HEK293 (cell line): ENCODE data around the gene DOP1A.

ENCODE experiments used
- CTCF ChIA-PET: fragments of 350-600 bp; formaldehyde crosslinking; extraction: SDS; loops from one replicate; lab custom pipeline; 2021; ENCODE audit warnings: antibody characterized with exemption; lab: Yijun Ruan, JAX
- POLR2A ChIA-PET: fragments of 300-600 bp; formaldehyde crosslinking; extraction: SDS; loops from one replicate; lab custom pipeline; 2020; ENCODE audit warnings: antibody characterized with exemption, inconsistent platforms; lab: Yijun Ruan, JAX
- H3K27ac ChIP-seq: fragments of 200-500 bp; sonication (Bioruptor generic); 2 replicates; pipeline ENCODE4 v1.5.1; 2014; ENCODE audit warnings: low read depth, low read length, control low read depth, inconsistent platforms; ENCODE audit errors: extremely low read depth
- H3K36me3 ChIP-seq, 2 experiments: fragments of 200-500 bp in 1 of 2; sonication (Bioruptor generic) in 1 of 2; 1 replicate in 1 of 2; 2 replicates in 1 of 2; pipeline ENCODE4 v1.5.1; 2014 to 2017; ENCODE audit warnings: inconsistent platforms in 2 of 2, low read length in 2 of 2; ENCODE audit not compliant: control insufficient read depth in 2 of 2, insufficient read depth in 1 of 2
- H3K4me1 ChIP-seq: fragments of 200-500 bp; sonication (Bioruptor generic); 2 replicates; pipeline ENCODE4 v1.5.1; 2014; ENCODE audit warnings: mild to moderate bottlenecking, low read length, inconsistent platforms; ENCODE audit not compliant: control insufficient read depth, insufficient read depth
- H3K4me3 ChIP-seq: 2 replicates; pipeline ENCODE4 v1.5.1; 2011; ENCODE audit warnings: low read depth, mild to moderate bottlenecking, control low read depth, low read length, moderate library complexity
- H3K9me3 ChIP-seq: fragments of 200-500 bp; sonication (Bioruptor generic); 2 replicates; pipeline ENCODE4 v1.5.1; 2014; ENCODE audit warnings: low read depth, low read length, inconsistent platforms; ENCODE audit not compliant: control insufficient read depth, insufficient read depth
- CTCF ChIP-seq: fragments of 450-650 bp; formaldehyde crosslinking; IDR thresholded peaks from 2 replicates; pipeline ENCODE4 v1.5.1; 2016; ENCODE audit warnings: missing biosample characterization, missing genetic modification characterization
- ELK4 ChIP-seq: IDR thresholded peaks from 2 replicates; pipeline ENCODE4 v1.6.1; 2011; ENCODE audit warnings: mild to moderate bottlenecking, low read depth, low read length, borderline replicate concordance
- KLF1 ChIP-seq: fragments of 450-650 bp; formaldehyde crosslinking; IDR thresholded peaks from 2 replicates; pipeline ENCODE4 v1.5.1; 2016; ENCODE audit warnings: missing biosample characterization, missing genetic modification characterization
- OVOL3 ChIP-seq: fragments of 450-650 bp; formaldehyde crosslinking; IDR thresholded peaks from 2 replicates; pipeline ENCODE4 v1.5.1; 2016; ENCODE audit warnings: missing biosample characterization, missing genetic modification characterization
- SCRT1 ChIP-seq: fragments of 450-650 bp; formaldehyde crosslinking; IDR thresholded peaks from 2 replicates; pipeline ENCODE4 v1.5.1; 2016; ENCODE audit warnings: missing biosample characterization, missing genetic modification characterization, borderline replicate concordance
- SCRT2 ChIP-seq: fragments of 450-650 bp; formaldehyde crosslinking; IDR thresholded peaks from 2 replicates; pipeline ENCODE4 v1.5.1; 2016; ENCODE audit warnings: missing biosample characterization, missing genetic modification characterization
- SETDB1 ChIP-seq: IDR thresholded peaks from one replicate; pipeline ENCODE4 v1.6.1; 2017; ENCODE audit warnings: mild to moderate bottlenecking, low read length, moderate library complexity, mixed read lengths; ENCODE audit not compliant: insufficient read length
- WT1 ChIP-seq: fragments of 450-650 bp; formaldehyde crosslinking; IDR thresholded peaks from 2 replicates; pipeline ENCODE4 v1.5.1; 2016; ENCODE audit warnings: missing biosample characterization, missing genetic modification characterization
- YY2 ChIP-seq: fragments of 450-650 bp; formaldehyde crosslinking; IDR thresholded peaks from 2 replicates; pipeline ENCODE4 v1.5.1; 2016; ENCODE audit warnings: missing biosample characterization, missing genetic modification characterization
- ZBTB8A ChIP-seq: fragments of 450-650 bp; formaldehyde crosslinking; IDR thresholded peaks from 2 replicates; pipeline ENCODE4 v1.5.1; 2016; ENCODE audit warnings: missing biosample characterization, missing genetic modification characterization
- ZFP69B ChIP-seq: fragments of 450-650 bp; formaldehyde crosslinking; IDR thresholded peaks from 2 replicates; pipeline ENCODE4 v1.5.1; 2016; ENCODE audit warnings: missing biosample characterization, missing genetic modification characterization
- ZNF10 ChIP-seq: fragments of 450-650 bp; formaldehyde crosslinking; IDR thresholded peaks from 2 replicates; pipeline ENCODE4 v1.5.1; 2017; ENCODE audit warnings: missing biosample characterization, missing genetic modification characterization
- ZNF132 ChIP-seq: fragments of 450-650 bp; formaldehyde crosslinking; IDR thresholded peaks from 2 replicates; pipeline ENCODE4 v1.5.1; 2017; ENCODE audit warnings: missing biosample characterization, missing genetic modification characterization, borderline replicate concordance
- ZNF169 ChIP-seq: fragments of 450-650 bp; formaldehyde crosslinking; IDR thresholded peaks from 2 replicates; pipeline ENCODE4 v1.5.1; 2016; ENCODE audit warnings: missing biosample characterization, missing genetic modification characterization
- ZNF292 ChIP-seq: fragments of 450-650 bp; formaldehyde crosslinking; IDR thresholded peaks from 2 replicates; pipeline ENCODE4 v1.5.1; 2016; ENCODE audit warnings: low read depth, missing biosample characterization, missing genetic modification characterization, borderline replicate concordance
- ZNF302 ChIP-seq: fragments of 450-650 bp; formaldehyde crosslinking; IDR thresholded peaks from 2 replicates; pipeline ENCODE4 v1.5.1; 2016; ENCODE audit warnings: missing biosample characterization, missing genetic modification characterization, low read depth
- ZNF341 ChIP-seq: fragments of 450-650 bp; formaldehyde crosslinking; IDR thresholded peaks from 2 replicates; pipeline ENCODE4; 2016; ENCODE audit warnings: low read depth, missing biosample characterization, missing genetic modification characterization
- ZNF350 ChIP-seq: fragments of 450-650 bp; formaldehyde crosslinking; IDR thresholded peaks from 2 replicates; pipeline ENCODE4 v1.5.0; 2017; ENCODE audit warnings: missing biosample characterization, mild to moderate bottlenecking, missing genetic modification characterization
- ZNF423 ChIP-seq: fragments of 450-650 bp; formaldehyde crosslinking; IDR thresholded peaks from 2 replicates; pipeline ENCODE4 v1.5.1; 2016; ENCODE audit warnings: missing biosample characterization, missing genetic modification characterization
- ZNF48 ChIP-seq: fragments of 450-650 bp; formaldehyde crosslinking; IDR thresholded peaks from 2 replicates; pipeline ENCODE4 v1.5.1; 2016; ENCODE audit warnings: missing biosample characterization, missing genetic modification characterization
- ZNF501 ChIP-seq: fragments of 450-650 bp; formaldehyde crosslinking; IDR thresholded peaks from 2 replicates; pipeline ENCODE4 v1.5.1; 2016; ENCODE audit warnings: missing biosample characterization, missing genetic modification characterization
- ZNF548 ChIP-seq: fragments of 450-650 bp; formaldehyde crosslinking; IDR thresholded peaks from 2 replicates; pipeline ENCODE4 v1.5.1; 2016; ENCODE audit warnings: missing biosample characterization, missing genetic modification characterization
- ZNF660 ChIP-seq: fragments of 450-650 bp; IDR thresholded peaks from 2 replicates; pipeline ENCODE4 v1.5.1; 2018; ENCODE audit warnings: missing biosample characterization, mild to moderate bottlenecking, missing genetic modification characterization
- TF ChIP-seq, protein P1 (sequence below): fragments of 450-650 bp; formaldehyde crosslinking; optimal IDR thresholded peaks from 2 replicates; pipeline ENCODE3; 2016; ENCODE audit warnings: missing biosample characterization, mild to moderate bottlenecking, missing genetic modification characterization
- TF ChIP-seq, protein P2 (sequence below): fragments of 450-650 bp; formaldehyde crosslinking; IDR thresholded peaks from 2 replicates; pipeline ENCODE4 v1.5.1; 2016; ENCODE audit warnings: missing biosample characterization, missing genetic modification characterization

DOP1A gene

DNA sequence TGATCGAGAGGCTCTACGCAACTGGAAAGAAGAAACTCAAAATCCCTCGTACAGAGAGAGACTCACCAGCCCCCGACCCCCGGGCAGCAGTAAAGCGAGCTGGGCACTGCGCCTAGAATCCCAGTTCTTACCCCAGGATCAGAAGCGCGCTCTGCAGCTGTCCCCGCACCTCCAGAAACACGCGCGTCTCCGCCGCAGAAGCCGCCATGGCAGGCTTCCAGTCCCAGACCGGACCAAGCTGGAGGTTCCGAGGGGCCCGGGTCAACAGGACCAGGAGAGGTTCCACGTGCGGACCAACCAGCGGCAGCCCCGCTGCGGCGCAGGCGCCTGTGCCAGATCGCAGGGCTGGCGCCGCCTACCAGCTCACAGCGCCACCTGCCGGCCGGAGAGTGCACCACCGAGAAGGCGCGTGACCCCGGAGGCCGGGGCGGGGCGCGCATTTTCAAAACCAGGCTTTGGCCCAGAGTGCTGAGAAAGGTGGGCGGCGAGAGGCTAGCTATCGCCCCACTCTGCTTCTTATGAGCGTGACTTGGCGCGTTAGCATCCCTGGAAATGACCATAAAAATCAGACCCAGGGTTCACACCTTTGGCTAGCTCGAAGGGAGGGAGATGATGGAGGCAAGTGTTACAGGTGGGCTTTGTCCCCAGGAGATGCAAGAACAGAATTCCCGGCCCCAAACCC is 1.8 kb upstream of the DOP1A start, which contains the start of gene UBE3D (continued):
- TF ChIP-seq ZNF132 (tag by site-specific recombination) (no peak), ZNF341 (tag by site-specific recombination) (no peak), ZNF423 (tag by site-specific recombination) (no peak), ZNF302 (tag by site-specific recombination) (no peak), YY2 (peak; percentile 40; the same call in 1 of the 2 replicates), ZNF350 (tag by site-specific recombination) (no peak), ZNF48 (tag by site-specific recombination) (no peak), ZBTB8A (peak; percentile 58), ZNF548 (tag by site-specific recombination) (no peak), WT1 (tag by site-specific recombination) (no peak), OVOL3 (tag by site-specific recombination) (no peak), CTCF (tag by site-specific recombination) (peak; percentile 99), KLF1 (tag by site-specific recombination) (peak; percentile 69), ZNF292 (tag by site-specific recombination) (no peak), SETDB1 (peak; percentile 25), ZNF660 (peak; percentile 74)
- TF ChIP-seq, protein P1, sequence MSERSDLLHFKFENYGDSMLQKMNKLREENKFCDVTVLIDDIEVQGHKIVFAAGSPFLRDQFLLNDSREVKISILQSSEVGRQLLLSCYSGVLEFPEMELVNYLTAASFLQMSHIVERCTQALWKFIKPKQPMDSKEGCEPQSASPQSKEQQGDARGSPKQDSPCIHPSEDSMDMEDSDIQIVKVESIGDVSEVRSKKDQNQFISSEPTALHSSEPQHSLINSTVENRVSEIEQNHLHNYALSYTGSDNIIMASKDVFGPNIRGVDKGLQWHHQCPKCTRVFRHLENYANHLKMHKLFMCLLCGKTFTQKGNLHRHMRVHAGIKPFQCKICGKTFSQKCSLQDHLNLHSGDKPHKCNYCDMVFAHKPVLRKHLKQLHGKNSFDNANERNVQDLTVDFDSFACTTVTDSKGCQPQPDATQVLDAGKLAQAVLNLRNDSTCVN (tag by site-specific recombination), result peak; percentile 99

DNA sequence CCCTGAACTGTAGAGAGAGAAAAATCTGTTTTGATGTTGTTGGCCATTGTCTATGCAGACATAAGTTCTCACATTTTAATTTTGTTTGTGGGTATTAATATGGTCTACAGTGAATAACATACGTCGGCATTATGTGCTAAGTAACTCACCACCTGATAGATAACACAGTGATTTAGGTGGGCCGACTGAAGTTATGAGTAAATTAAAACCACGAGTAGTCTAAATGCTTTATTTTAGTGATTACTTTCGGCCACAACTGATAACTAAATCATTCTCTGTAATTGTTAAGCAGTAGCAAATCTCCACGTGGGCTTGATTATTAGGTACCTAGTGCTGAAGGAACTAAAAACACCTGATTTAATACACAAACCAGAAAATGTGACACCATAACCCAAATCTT is 1.1 kb downstream of the DOP1A start:
- H3K4me3 ChIP-seq, result peak overlapping the region; percentile 96
- POLR2A ChIA-PET, result interaction anchor here (1.0 to 1.9 kb wide), 3 partner anchors 446 to 820 kb away, joined by 3 to 5 read pairs (median 3); partner anchors contain the start of gene IBTK
- CTCF ChIA-PET, result interaction anchor here (0.6 to 8.8 kb wide), 11 partner anchors 10 to 889 kb away, joined by 3 to 240 read pairs (median 12); partner anchors contain the start of gene PRSS35
- TF ChIP-seq ZNF169 (tag by site-specific recombination), result no peak
- no peak for TF ChIP-seq ZFP69B (tag by site-specific recombination)
- 0 out of 2 replicates have a peak, but pooled peaks have one; percentile 26 for TF ChIP-seq ZNF10 (tag by site-specific recombination)
- TF ChIP-seq, all 188 proteins: peak for 1
- Histone ChIP-seq H3K9me3 (no peaks in the 10 kb centered on the region), H3K36me3 (peaks cover 0 to 2% of the 10 kb centered on the region in 2 experiments; a peak in 1 of 3 replicates), H3K27ac (peak overlapping the region; percentile 94), H3K4me1 (peaks cover 21% of the 10 kb centered on the region; the same call in 1 of the 2 replicates)

GRCh38 chr6:83069633-83070032 is 2.2 kb downstream of the DOP1A start:
- POLR2A ChIA-PET, result no interaction called here
- H3K36me3 ChIP-seq, result peaks cover 0 to 4% of the 10 kb centered on the region in 2 experiments; a peak in 1 of 3 replicates
- no peak overlapping the region for H3K27ac ChIP-seq
- no peak overlapping the region for H3K4me3 ChIP-seq
- TF ChIP-seq ELK4 (no peak), SCRT2 (tag by site-specific recombination) (peak; percentile 96), SCRT1 (tag by site-specific recombination) (peak; percentile 93), ZNF501 (tag by site-specific recombination) (no peak)
- TF ChIP-seq, protein P2, sequence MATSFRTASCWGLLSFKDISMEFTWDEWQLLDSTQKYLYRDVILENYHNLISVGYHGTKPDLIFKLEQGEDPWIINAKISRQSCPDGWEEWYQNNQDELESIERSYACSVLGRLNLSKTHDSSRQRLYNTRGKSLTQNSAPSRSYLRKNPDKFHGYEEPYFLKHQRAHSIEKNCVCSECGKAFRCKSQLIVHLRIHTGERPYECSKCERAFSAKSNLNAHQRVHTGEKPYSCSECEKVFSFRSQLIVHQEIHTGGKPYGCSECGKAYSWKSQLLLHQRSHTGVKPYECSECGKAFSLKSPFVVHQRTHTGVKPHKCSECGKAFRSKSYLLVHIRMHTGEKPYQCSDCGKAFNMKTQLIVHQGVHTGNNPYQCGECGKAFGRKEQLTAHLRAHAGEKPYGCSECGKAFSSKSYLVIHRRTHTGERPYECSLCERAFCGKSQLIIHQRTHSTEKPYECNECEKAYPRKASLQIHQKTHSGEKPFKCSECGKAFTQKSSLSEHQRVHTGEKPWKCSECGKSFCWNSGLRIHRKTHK (tag by site-specific recombination), result no peak
- CTCF ChIA-PET, result interaction anchor here (0.9 to 8.8 kb wide), 5 partner anchors 10 to 443 kb away, joined by 3 to 240 read pairs (median 4); partner anchors contain the start of gene PRSS35
- no peaks in the 10 kb centered on the region for H3K9me3 ChIP-seq
- H3K4me1 ChIP-seq, result peaks cover 21% of the 10 kb centered on the region; the same call in 1 of the 2 replicates
